Head of caudate nucleus (tissue), 42 donors: Measurements from ENCODE around the gene KRT23.

Experiments used
- DNase-seq, 42 donors: peaks; one replicate each; pipeline versions ENCODE4 v3.0.0 to v3.0.0-alpha.2; 2020 to 2021; ENCODE audit warnings: mixed read lengths in 7 of 42
- intact Hi-C: fragments of 100-400 bp; cut with DNase I; formaldehyde crosslinking; loops from one replicate; pipeline ENCODE4 v1.15.0; 2022

The KRT23 gene, protein sequence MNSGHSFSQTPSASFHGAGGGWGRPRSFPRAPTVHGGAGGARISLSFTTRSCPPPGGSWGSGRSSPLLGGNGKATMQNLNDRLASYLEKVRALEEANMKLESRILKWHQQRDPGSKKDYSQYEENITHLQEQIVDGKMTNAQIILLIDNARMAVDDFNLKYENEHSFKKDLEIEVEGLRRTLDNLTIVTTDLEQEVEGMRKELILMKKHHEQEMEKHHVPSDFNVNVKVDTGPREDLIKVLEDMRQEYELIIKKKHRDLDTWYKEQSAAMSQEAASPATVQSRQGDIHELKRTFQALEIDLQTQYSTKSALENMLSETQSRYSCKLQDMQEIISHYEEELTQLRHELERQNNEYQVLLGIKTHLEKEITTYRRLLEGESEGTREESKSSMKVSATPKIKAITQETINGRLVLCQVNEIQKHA

DNA sequence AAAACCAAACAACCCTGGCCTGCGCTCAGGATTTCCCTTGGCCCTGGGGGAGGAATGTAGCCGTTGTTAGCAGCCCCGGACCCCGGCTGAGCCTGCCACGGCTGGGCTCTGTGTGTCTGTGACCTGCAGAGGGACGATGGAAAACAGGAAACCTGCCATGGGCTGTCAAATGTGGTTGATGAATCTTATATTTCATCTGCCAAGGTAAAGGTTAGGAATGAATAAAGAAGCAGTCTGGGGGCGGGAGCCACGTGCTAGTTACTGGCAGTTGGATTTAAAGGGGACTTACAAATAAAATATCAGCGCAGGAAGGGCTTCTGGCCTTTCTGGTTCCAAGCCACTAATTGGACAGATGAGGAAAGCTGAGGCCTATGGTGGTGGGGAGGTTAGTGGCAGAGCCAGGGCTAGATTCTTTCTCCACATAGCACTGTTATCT lies at the start of gene KRT23:
Gene KRT23, minus strand, starts transcription at position 263 of the 436 bp plus-strand sequence. CDS start 1,043 bp downstream, outside the sequence.
- DNase-seq: peak in 38 of 42 donors; percentile 7 to 77 (median 40)
- intact Hi-C loops: no loop called here

DNA sequence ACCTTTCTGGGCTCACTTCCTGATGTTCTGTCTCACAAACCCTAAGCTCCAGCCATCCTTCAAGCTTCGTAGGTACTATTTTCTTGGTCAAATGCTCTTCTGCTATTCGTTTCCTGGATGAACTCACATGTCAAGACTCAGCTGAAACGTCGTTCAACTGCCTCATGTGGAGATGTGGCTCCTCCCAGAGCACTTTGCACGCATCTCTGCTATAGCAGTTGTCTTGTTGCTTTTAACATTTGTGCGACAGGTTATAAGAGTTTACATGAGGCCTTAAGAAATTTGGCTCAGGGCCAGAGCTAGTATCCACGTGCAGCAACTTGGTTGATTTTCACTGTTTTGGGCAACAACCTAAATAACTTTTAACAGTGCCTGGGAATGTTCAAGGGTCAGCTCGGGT lies 49.5 kb upstream of the KRT23 start:
- intact Hi-C loops: no loop called here
- DNase-seq: no peak

DNA sequence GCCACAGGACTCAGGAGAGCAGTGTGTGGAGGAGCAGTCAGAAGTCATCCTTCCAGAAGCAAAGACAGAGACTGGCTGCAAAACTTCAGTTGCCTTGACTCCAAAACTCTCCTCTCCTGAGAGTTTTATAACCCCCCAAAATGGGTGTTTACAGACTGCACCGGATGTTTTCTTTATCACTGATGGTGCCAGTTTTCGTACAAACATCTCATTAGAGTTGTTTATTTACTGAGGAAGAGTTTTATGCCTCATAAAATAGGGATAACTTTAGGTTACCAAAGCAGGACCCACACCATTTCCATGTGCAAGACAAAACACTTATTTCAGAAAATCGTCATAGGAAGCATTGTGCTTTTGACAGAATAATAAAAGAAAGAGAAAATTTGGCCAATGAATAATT lies 46.8 kb upstream of the KRT23 start, which contains the start of gene KRT40:
Gene KRT40, minus strand, starts transcription at position 101 of the 400 bp plus-strand sequence. Its CDS starts 53 bp downstream, at position 48.
- DNase-seq: no peak
- intact Hi-C loops: no loop called here

DNA sequence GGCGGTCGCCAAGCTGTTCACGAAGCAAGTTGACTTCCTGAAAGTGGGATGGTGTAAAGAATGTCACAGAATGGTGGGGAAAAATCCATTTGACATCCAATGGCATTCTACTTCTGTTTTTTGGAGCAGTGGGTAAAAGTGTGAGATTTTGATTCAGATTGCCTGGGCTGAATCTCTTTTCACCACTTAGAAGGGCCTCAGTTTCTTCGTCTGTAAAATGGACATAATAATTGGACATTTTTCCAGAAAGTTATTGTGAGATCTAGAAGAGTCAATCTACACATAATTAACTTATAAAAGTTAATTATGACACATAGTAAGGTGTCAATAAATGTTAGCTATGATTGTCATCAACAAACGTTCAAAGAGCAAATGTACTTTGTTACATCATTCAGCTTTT lies 43.7 kb upstream of the KRT23 start:
- no peak for DNase-seq
- intact Hi-C loops: no loop called here

DNA sequence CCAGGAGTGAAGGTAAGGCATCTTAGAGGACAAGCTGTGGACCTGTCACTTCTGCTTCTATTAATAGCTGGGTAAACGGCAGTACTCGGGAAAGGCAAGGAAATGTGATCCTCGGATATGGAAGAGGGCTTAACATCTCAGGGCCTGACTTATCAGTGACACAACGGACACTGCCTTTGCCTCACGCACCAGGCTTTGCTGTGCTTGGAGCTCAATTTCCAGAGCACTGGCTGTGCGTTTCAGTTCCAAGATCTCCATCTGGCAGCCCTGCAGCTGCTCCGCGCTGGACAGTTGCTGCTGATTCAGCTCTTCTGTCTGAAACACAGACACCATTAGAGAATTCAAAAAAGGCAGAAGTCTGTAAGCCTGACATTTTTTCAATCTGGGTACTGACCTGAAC lies 43.1 kb upstream of the KRT23 start:
- peak in 24 of 42 donors; percentile 7 to 64 (median 22) for DNase-seq
- intact Hi-C loops: no loop called here

DNA sequence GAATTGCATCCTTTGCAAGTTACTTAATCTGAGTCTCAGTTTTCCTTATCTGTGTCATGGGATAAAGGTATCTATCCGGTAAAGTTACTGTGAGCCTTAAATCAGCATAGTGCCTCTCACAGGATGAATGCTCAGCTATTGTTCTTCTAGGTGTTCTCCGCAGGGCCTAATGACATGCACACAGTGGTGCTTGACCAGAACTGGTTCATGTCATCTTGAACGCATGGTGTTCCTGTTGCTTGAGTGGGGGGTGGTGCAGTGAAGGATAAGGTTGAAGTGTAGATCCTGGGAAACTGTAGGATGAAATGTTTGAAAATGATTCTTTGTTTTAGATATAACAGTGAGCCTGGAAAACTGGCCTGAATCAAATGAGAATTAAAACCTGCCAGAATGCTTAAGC lies 42.7 kb upstream of the KRT23 start:
- DNase-seq: no peak
- intact Hi-C loops: no loop called here

DNA sequence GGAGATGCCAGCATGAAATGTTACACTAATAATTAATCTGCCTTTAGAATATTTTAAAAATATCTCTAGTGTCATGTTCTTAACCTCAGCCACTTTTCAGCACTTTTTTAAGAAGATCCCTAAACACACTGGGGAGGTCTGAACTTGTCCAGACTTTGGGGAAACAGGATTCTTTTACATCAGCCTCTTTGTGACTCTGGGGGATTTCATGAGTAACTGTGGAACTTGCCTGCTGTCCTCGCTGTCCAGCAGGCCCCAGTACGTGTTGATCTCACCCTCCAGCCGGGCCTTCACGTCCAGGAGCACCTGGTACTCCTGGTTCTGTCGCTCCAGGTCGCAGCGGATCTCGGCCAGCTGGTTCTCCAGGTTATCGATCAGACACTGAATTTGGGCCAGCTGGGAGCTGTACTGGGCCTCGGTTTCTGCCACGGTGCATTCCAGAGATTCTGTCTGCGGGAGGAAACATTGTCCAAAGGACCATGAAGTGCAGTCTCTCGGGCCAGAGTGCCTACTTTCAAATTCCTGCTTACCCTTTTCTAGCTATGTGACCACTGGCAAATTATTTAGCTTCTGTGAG lies 41.2 kb upstream of the KRT23 start:
- no peak for DNase-seq
- intact Hi-C loops: no loop called here

DNA sequence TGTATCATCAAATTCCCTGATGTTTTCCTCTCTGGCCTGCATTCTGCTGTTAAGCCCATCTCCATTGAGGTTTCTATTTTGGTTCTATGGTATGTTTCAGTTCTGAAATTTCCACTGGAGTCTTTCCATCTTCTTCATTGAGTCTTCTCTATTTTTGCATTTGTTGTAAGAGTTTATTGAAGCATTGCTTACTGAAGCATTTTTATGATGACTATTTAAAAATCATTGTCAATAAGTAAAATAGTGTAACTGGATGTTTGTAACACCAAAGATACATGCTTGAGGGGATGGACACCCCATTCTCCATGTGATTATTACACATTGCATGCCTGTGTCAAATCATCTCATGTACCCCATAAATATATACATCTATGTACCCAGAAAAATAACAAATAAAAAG lies 38.1 kb upstream of the KRT23 start:
- intact Hi-C loops: no loop called here
- no peak for DNase-seq

DNA sequence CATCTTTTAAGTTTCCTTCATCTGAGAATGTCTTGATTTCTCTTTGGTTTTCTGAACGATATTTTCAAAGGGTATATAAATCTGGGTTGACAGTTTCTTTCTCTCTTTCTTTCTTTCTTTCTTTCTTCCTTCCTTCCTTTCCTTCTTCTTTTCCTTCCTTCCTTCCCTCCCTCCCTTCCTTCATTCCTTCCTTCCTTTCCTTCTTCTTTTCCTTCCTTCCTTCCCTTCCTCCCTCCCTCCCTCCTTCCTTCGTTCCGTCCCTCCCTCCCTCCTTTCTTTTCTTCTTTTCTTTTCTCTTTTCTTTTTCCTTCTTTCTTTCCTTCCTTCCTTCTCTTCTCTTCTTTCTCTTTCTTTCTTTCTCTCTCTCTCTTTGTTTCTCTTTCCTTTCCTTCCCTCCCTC lies 36.9 kb upstream of the KRT23 start:
- intact Hi-C loops: no loop called here
- no peak for DNase-seq

DNA sequence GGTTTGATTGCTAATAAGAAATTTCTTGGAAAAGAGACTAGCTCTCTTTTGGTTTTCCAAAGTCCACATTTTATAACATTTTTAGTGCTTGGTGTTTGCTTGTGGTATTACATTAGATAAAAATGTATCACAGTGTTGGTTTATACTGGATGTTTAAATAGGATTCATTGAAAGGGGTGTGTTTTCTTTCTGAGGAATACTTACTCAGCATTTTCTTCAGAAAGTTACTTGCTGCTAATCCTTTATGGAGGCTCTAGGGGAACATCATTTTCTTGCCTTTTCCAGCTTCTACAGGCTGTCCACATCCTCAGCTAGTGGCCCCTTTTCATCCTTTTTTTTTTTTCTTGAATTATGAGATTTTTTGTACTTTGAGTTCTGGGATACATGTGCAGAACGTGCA lies 30.1 kb upstream of the KRT23 start:
- no peak for DNase-seq
- intact Hi-C loops: no loop called here

DNA sequence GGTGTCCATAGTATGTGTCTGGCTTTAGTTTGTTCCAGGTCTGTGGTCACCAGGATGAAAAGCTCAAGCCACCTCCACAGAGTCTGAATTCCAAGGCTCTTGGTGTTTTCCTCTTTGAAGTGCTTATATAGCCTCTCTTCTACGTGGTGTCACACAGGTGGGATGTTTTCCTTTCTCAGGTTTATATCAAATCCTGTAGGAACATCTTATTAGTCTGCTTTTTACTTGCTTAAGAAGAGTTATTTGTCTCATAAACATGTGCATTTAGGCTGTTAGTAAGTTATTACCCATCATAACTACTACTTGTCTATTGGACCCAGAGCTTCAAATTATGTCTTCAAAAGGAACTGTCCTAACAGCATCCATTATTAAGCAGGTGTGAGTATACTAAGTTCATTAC lies 29.4 kb upstream of the KRT23 start, which contains the start of gene KRT39:
Gene KRT39, minus strand, starts transcription at position 101 of the 400 bp plus-strand sequence. Its CDS starts 92 bp downstream, at position 9.
- intact Hi-C loops: no loop called here
- no peak for DNase-seq

DNA sequence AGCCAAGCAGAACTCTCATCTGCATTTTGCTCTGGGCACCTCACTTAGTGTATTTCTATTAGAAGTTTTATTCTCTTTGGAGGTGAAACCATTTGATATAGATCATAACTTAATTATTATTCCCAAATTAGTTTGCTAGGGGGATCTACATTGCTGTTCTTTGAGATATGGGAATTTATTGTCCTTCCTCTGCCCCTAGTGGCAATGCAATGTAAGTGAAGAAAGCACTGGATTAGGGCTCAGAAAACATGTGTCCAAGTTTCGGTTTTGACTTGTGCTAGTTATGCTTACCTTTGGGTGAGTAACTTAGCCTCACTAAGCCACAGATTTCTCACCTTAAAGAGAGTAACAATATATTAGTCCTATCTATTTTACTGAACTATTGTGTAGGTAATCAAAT lies 26.4 kb upstream of the KRT23 start:
- no peak for DNase-seq
- intact Hi-C loops: no loop called here

DNA sequence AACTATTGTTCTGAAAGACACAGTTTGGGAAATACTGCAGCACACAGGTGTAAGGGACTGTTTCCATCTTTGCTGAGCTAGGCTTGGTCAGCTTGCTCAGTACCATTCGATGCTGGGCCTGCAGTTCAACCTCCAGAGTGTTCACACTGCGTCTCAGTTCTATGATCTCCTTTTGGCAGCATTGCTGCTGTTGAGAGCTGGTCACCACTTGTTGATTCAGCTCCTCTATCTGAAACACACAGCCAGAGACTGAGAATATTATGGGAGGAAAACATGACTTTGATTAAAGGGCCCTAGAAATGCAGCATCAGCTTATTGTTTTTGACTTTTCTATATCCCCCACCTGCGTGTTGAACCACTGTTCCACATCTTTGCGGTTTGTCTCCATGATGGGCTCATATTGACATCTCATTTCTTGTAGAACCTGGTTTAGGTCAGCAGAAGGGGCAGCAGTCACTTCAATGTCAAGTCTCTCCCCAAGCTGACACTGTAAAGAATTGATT lies 24.7 kb upstream of the KRT23 start:
- intact Hi-C loops: no loop called here
- no peak for DNase-seq

DNA sequence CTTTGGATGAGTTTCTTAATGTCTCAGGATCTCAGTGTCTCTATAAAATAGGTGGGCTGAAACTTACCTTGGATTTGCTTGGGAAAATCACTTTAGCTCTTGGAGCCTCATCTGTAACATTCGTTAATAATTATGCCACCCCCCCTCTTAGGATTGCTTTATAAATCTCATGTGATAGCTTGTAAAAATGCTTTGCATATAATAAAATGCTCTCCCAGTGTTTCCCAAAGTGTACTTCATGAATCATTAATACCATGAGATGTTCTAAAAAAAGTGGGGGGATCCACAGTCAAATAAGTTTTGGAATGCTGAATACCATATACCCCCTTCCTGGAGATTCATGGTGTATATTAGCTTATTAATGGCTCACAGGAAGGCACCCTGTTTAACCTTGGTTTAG lies 24.1 kb upstream of the KRT23 start:
- no peak for DNase-seq
- intact Hi-C loops: no loop called here

DNA sequence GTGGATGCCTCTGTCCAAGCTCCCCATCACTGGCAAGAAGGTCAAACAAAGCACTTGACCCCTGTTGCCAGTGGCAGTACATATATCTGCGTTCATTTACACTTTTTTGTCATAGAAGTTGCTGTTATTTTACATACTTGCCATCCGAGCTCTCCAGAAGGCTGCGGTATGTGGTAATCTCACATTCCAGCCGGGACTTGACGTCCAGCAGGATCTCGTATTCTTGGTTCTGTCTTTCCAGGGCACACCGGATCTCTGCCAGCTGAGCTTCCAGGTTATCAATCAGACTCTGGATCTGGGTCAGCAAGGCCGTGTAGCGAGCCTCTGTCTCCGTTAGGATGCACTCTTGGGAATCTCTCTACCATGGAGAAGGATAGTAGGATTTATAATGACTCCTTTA lies 22.7 kb upstream of the KRT23 start:
- intact Hi-C loops: no loop called here
- DNase-seq: no peak

DNA sequence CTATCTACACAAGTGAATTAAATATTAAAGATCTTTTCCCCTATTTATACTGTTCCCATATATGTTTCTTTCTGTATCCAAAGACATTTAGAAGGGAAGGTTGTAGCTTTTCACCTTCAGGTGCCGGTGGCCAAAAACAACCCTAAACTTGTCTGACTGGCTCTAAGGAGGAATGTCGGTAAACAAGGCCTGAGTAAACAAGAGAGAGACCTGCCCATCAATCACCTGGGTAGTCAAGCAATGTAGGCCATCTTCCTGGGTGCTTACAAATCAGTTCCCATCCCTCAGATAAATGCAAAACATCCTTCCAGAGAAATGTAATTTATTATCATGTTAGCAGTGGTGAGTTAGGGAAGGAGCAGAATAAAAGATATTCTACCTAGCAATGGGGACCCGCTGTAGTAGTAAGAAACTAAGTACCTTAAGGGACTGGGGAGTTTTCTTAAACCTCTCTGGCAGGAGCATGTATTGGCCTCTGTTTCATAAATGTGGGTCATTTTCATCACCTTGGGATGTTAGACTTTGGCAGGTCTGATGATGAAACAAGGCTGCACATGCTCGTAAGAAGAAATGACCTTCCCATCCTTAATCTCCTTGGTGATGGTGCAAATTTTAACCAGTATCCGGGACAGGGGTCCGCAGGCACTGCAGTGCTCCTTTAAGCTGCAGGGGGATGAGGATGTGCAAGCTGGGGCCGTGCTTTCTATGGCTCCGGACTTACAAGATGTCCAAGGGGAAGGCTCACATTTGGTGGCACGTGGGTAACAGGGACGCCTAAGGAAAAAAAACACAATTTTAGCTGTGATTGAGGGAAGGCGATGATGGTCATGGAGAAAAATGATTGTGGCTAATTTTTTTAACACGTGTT lies 20.9 kb upstream of the KRT23 start:
- intact Hi-C loops: no loop called here
- DNase-seq: no peak

DNA sequence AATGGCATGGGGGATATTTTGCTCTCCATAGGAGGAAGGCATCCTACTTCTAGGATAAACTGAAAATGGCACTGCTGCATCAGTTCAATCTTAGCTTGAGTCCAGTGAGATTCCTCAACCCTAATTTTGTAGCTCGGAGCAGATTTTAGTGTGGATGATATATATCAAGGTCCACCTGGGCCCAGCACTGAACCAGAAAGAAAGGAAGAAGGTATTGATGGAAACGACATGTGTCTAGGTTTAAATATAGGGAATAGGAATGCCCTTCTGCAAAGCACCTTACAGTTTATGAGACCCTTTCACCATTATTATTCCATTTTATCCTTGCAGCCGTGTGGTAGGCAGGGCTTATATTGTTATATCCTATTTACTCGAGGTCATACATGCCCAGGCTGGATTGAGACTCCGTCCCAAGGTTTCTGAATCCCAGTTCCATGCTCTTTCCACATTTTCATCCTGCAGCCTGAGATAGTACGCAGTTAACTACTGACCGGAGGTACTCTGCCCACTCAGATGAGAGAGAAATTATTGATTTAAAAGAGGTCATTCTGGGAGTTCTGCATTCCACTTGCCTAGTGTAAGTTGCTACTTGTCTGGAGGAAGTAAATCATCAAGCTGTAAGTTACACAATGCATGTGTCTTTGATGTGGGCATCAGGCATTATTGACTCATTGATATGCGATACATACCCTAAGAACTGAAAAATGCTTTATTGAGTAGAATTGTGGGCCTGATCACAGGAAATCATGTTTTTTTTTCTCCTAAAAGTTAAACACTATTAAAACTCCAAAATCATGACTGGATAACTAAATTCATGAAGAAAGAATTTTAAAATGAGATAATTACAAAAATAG lies 19.2 kb upstream of the KRT23 start:
- intact Hi-C loops: no loop called here
- no peak for DNase-seq

DNA sequence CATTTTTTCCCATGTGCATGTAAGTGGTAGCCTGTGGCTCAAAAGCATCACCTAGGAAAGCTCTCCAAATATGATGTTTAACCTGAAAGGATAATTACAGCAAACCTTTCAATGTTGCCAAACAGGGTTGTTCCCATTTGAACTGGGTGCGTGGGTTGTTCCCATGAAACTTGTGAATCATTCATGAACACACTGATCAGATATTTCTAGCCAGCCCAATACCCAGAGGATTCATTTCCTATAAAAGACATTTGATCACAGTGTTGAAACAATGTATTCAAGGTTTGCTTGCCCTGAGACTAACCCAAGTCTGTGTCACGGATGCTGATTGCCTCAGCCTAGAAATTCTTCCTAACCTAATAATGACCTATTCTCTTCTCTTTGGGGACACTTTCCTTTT lies 16.4 kb upstream of the KRT23 start:
- intact Hi-C loops: no loop called here

DNA sequence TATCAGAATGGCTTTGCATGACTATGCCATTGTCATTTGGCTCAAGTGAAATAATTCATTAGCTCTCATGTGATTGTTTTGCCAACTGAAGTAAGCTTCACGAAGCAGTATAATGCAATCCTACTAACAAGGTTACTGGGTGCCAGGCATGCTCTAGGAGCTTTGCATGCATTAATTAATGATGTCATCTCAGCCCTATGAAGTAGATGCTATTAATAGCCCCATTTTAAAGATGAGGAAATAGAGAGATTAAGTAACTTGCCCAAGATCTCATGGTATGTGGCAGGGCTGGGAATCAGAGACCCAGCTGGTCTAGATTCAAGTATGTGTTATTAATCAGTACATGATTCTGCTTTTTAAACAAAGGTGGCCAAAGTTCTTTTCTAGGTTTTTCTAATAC lies 15.2 kb upstream of the KRT23 start:
- intact Hi-C loops: no loop called here

More for the DNA sequence above, 16.4 kb upstream of the KRT23 start:
- DNase-seq: no peak

More for the DNA sequence above, 15.2 kb upstream of the KRT23 start:
- DNase-seq: no peak
